Measurements from ENCODE around the gene RAB27A. TPM values are rescaled to one million over a fixed set of nuclear protein-coding genes. Genes with fewer than 3 reads are reported as not detected.
"Not testable (repeated sequence)": the region's sequence is repeated elsewhere in the genome, so short reads cannot be mapped to it uniquely, and the experiment has no call there.

Gene RAB27A
- total and polyA plus RNA-seq, 9 of the 15 experiments (the other 6 are each of a cell fraction or from before 2014, with no cell fraction given): 31.5 to 171 (median 80.4) TPM

- Histone ChIP-seq H3K79me2 (ENCODE audit: control insufficient read depth, insufficient read depth, low read length) (peaks cover 70% of the 10 kb centered on the region), H3K4me1 (replicated peaks in 1 of 2; ENCODE audit: control insufficient read depth in 2 of 2, insufficient read depth in 2 of 2, low read length in 2 of 2) (peaks cover 8 to 59% of the 10 kb centered on the region in 2 experiments; a peak in 4 of 5 replicates), H3K36me3 (ENCODE audit: control insufficient read depth, insufficient read depth, low read length) (peaks cover 27% of the 10 kb centered on the region)
- CTCF ChIA-PET (ENCODE audit: low intra/inter-chr PET ratio); H3K9me3 ChIP-seq (replicated peaks; ENCODE audit: control insufficient read depth, insufficient read depth, low read depth, low read length); H3K4me2 ChIP-seq (ENCODE audit: insufficient read depth, low read length); H3K9me1 ChIP-seq (ENCODE audit: control insufficient read depth, insufficient read depth, low read length); H3K4me3 ChIP-seq; intact Hi-C loops (cut with micrococcal nuclease); H2AFZ ChIP-seq (ENCODE audit: low read depth, low read length); ATAC-seq; H3K27me3 ChIP-seq (ENCODE audit: control insufficient read depth in 2 of 2, insufficient read depth in 2 of 2, low read length in 2 of 2); FAIRE-seq; H4K20me1 ChIP-seq (replicated peaks; ENCODE audit: control insufficient read depth, insufficient read depth, low read length); H3K9ac ChIP-seq (ENCODE audit: insufficient read depth in 1 of 2, low read depth in 2 of 2, low read length in 2 of 2); DNase-seq (ENCODE audit: extremely low read depth in 1 of 4, low spot score in 3 of 4); in situ Hi-C loops (cut with MboI); H3K27ac ChIP-seq (ENCODE audit: extremely low read depth, low read depth, low read length); BruUV-seq (replicated peaks): not testable (repeated sequence)
- WGBS (ENCODE audit: insufficient coverage, low coverage, missing lambda C conversion rate): 87% methylated on average over 8 of the region's 8 CpGs
- TF ChIP-seq ESRRA (IDR thresholded peaks at IDR 0.05; ENCODE audit: borderline replicate concordance, low read depth): 0 out of 2 replicates have a peak, but pooled peaks have one; percentile 1
- POLR2A ChIA-PET: interaction anchor here (0.6 to 1.6 kb wide), 4 partner anchors 14 to 46 kb away, joined by 3 to 4 read pairs (median 4); no protein-coding TSS in a partner anchor
These were observed 37.4 kb downstream of the RAB27A start for GRCh38 chr15:55252201-55252600.

- no peaks in the 10 kb centered on the region for H3K9me3 ChIP-seq (replicated peaks; ENCODE audit: control insufficient read depth, insufficient read depth, low read depth, low read length)
- no peak overlapping the region for H3K9ac ChIP-seq (ENCODE audit: insufficient read depth in 1 of 2, low read depth in 2 of 2, low read length in 2 of 2)
- in situ Hi-C loops (cut with MboI) (no loop called here), intact Hi-C loops (cut with micrococcal nuclease) (no loop called here)
- ChIA-PET POLR2A (interaction anchor here (1.1 to 1.9 kb wide), 4 partner anchors 13 to 27 kb away, joined by 3 to 7 read pairs (median 4); no protein-coding TSS in a partner anchor), CTCF (ENCODE audit: low intra/inter-chr PET ratio) (no interaction called here)
- no peaks in the 10 kb centered on the region for H4K20me1 ChIP-seq (replicated peaks; ENCODE audit: control insufficient read depth, insufficient read depth, low read length)
- FAIRE-seq: no peak
- peak; percentile 9 for ATAC-seq
- peaks cover 71% of the 10 kb centered on the region for H3K79me2 ChIP-seq (ENCODE audit: control insufficient read depth, insufficient read depth, low read length)
- no peak overlapping the region for H3K4me3 ChIP-seq
- no peak overlapping the region for H3K4me2 ChIP-seq (ENCODE audit: insufficient read depth, low read length)
- no TSS peak for BruUV-seq (replicated peaks)
- H2AFZ ChIP-seq (ENCODE audit: low read depth, low read length): no peak overlapping the region
- WGBS (ENCODE audit: insufficient coverage, low coverage, missing lambda C conversion rate): 24% methylated on average over 4 of the region's 4 CpGs
- H3K27ac ChIP-seq (ENCODE audit: extremely low read depth, low read depth, low read length): peak overlapping the region; percentile 39
- peaks cover 8 to 52% of the 10 kb centered on the region in 2 experiments; a peak in 4 of 5 replicates for H3K4me1 ChIP-seq (replicated peaks in 1 of 2; ENCODE audit: control insufficient read depth in 2 of 2, insufficient read depth in 2 of 2, low read length in 2 of 2)
- DNase-seq (ENCODE audit: extremely low read depth in 1 of 4, low spot score in 3 of 4): no peak
- H3K9me1 ChIP-seq (ENCODE audit: control insufficient read depth, insufficient read depth, low read length): no peaks in the 10 kb centered on the region
- peaks cover 33% of the 10 kb centered on the region for H3K36me3 ChIP-seq (ENCODE audit: control insufficient read depth, insufficient read depth, low read length)
- no peaks in the 10 kb centered on the region for H3K27me3 ChIP-seq (ENCODE audit: control insufficient read depth in 2 of 2, insufficient read depth in 2 of 2, low read length in 2 of 2)
- TF ChIP-seq MGA (IDR thresholded peaks at IDR 0.05): no peak
These were observed 38.7 kb downstream of the RAB27A start for GRCh38 chr15:55250941-55251340.
